Fibroblast of villous mesenchyme (primary cell): ENCODE results near the gene BMP3. TPM values are rescaled to one million over a fixed set of nuclear protein-coding genes. Genes with fewer than 3 reads are reported as not detected.
"Not testable (repeated sequence)": the region's sequence is repeated elsewhere in the genome, so short reads cannot be mapped to it uniquely, and the experiment has no call there.

Experiments used
- DNase-seq: peaks from one replicate; pipeline ENCODE4 v3.0.0-alpha.2; 2010; ENCODE audit warnings: low read depth
- H3K4me3 ChIP-seq: 2 replicates; pipeline ENCODE4 v1.5.1; 2011; ENCODE audit warnings: low read depth, mild to moderate bottlenecking, low read length
- total RNA-seq: library from RNA; depleted of rRNA; stranded (reverse); fragments of >200 nt; gene quantifications from 2 replicates; pipeline ENCODE4 v1.2.3, GENCODE V29; 2012
- TF ChIP-seq, protein P1 (sequence below): IDR thresholded peaks from 2 replicates; pipeline ENCODE4 v1.5.1; 2012; ENCODE audit warnings: low read depth, mild to moderate bottlenecking, low read length; ENCODE audit not compliant: insufficient read depth

Gene BMP3
- total RNA-seq, 1 donor: not detected

- no peak for DNase-seq
- TF ChIP-seq, protein P1, sequence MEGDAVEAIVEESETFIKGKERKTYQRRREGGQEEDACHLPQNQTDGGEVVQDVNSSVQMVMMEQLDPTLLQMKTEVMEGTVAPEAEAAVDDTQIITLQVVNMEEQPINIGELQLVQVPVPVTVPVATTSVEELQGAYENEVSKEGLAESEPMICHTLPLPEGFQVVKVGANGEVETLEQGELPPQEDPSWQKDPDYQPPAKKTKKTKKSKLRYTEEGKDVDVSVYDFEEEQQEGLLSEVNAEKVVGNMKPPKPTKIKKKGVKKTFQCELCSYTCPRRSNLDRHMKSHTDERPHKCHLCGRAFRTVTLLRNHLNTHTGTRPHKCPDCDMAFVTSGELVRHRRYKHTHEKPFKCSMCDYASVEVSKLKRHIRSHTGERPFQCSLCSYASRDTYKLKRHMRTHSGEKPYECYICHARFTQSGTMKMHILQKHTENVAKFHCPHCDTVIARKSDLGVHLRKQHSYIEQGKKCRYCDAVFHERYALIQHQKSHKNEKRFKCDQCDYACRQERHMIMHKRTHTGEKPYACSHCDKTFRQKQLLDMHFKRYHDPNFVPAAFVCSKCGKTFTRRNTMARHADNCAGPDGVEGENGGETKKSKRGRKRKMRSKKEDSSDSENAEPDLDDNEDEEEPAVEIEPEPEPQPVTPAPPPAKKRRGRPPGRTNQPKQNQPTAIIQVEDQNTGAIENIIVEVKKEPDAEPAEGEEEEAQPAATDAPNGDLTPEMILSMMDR: no peak
- no peak overlapping the region for H3K4me3 ChIP-seq
These were observed 23.1 kb upstream of the BMP3 start for GRCh38 chr4:81007417-81007816.

- DNase-seq, H3K4me3 ChIP-seq: not testable (repeated sequence)
These were observed 13.9 kb upstream of the BMP3 start for GRCh38 chr4:81016566-81016965.

GRCh38 chr4:81019006-81019405 lies 11.5 kb upstream of the BMP3 start:
- no peak for DNase-seq
- TF ChIP-seq, protein P1: no peak
- no peak overlapping the region for H3K4me3 ChIP-seq

DNA sequence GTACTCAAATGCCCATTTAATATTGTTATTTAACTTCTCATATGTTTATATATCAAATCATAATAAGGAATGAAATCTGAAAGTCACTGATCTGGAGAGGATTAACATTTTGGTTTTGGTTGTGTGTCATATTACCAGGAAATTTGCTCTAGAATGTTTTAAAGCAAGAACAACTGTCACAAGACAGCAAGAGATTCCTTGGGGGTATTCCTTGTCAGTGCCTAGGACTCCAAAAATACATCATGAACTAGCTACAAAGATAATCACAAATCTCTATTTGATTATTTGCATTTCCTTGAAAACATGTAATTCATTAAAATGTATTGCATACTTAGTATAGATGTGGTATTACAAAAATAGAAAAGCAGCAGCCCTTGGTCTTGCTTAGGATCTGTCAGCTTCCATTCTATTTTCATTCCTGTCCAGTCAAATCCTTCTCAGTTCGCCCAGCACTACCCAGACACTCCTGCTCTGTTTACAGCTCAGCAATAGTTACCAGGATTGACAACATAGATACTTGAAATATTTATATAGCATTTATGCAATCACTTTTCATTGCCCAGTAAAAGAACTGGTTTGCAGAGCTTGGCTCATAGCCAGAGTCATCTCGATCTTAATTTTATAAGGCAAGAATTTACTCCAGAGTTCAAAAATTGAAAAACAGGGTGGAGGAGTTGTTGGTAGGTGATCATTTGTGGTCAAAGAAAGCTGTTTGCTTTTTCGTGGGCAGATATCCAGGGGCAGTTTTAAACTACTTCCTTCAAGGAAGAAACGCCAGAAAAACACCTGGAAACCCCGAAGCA lies 9.2 kb upstream of the BMP3 start:
- H3K4me3 ChIP-seq: no peak overlapping the region
- no peak for DNase-seq
- TF ChIP-seq, protein P1: no peak

- TF ChIP-seq, protein P1: no peak
- no peak for DNase-seq
- no peak overlapping the region for H3K4me3 ChIP-seq
These were observed 8.5 kb upstream of the BMP3 start for GRCh38 chr4:81021981-81022380.

GRCh38 chr4:81023484-81023883 lies 7.0 kb upstream of the BMP3 start:
- TF ChIP-seq, protein P1: no peak
- no peak for DNase-seq
- H3K4me3 ChIP-seq: no peak overlapping the region

DNA sequence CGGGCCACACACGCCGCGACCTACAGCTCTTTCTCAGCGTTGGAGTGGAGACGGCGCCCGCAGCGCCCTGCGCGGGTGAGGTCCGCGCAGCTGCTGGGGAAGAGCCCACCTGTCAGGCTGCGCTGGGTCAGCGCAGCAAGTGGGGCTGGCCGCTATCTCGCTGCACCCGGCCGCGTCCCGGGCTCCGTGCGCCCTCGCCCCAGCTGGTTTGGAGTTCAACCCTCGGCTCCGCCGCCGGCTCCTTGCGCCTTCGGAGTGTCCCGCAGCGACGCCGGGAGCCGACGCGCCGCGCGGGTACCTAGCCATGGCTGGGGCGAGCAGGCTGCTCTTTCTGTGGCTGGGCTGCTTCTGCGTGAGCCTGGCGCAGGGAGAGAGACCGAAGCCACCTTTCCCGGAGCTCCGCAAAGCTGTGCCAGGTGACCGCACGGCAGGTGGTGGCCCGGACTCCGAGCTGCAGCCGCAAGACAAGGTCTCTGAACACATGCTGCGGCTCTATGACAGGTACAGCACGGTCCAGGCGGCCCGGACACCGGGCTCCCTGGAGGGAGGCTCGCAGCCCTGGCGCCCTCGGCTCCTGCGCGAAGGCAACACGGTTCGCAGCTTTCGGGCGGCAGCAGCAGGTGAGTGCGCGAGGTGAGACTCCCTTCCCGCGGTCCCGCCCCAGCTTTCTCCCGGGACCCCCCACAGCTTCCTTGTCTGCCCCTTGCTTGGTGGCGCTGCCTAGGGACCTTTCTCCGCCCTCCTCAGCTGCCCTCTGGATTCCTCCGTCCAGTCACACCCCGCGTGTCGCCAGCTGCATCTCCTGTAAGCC lies 678 bp downstream of the BMP3 start:
- DNase-seq: no peak
- no peak overlapping the region for H3K4me3 ChIP-seq

More for the DNA sequence above, 678 bp downstream of the BMP3 start:
- TF ChIP-seq, protein P1: no peak
